ENCODE measurements around the gene DHX9. TPM values are rescaled to one million over a fixed set of nuclear protein-coding genes. Genes with fewer than 3 reads are reported as not detected.

Gene DHX9
- total and polyA plus RNA-seq, 9 of the 15 experiments (the other 6 are each of a cell fraction or from before 2014, with no cell fraction given): 100 to 409 (median 294) TPM

- TF ChIP-seq DIDO1 (tag; IDR thresholded peaks at IDR 0.05; ENCODE audit: low read depth) (no peak), ZNF318 (IDR thresholded peaks at IDR 0.05; ENCODE audit: borderline replicate concordance in 1 of 2, low read depth in 1 of 2) (0 out of 4 replicates have a peak, but pooled peaks of 1 of the 2 experiments have one; percentile 39), BCLAF1 (IDR thresholded peaks at IDR 0.05; ENCODE audit: borderline replicate concordance in 1 of 2, control insufficient read depth in 1 of 2, low read depth in 2 of 2, low read length in 1 of 2) (0 out of 4 replicates have a peak, but pooled peaks of 1 of the 2 experiments have one; percentile 58), DMBX1 (CRISPR knock-in tag; IDR thresholded peaks at IDR 0.05; ENCODE audit: borderline replicate concordance) (peak; percentile 87; the same call in 1 of the 2 replicates), MYC (IDR thresholded peaks at IDR 0.05; ENCODE audit: low read depth, low read length) (peak; percentile 39), MYC (CRISPR knock-in tag; IDR thresholded peaks at IDR 0.05; ENCODE audit: borderline replicate concordance, low read depth) (no peak), MTA2 (IDR thresholded peaks at IDR 0.05; ENCODE audit: low read depth) (peak; percentile 98), JUND (IDR thresholded peaks at IDR 0.05; ENCODE audit: borderline replicate concordance, low read depth, low read length) (peak; percentile 87), JUND (tag; IDR thresholded peaks at IDR 0.05; ENCODE audit: borderline replicate concordance, low read depth, low read length) (peak; percentile 82; the same call in 2 of the 3 replicates), MITF (IDR thresholded peaks at IDR 0.05) (peak; percentile 77), TRIM24 (IDR thresholded peaks at IDR 0.05) (peak; percentile 95), EHMT2 (IDR thresholded peaks at IDR 0.05) (peak; percentile 65; the same call in 1 of the 2 replicates)
Observed at GRCh38 chr1:182791281-182792179, 47.6 kb upstream of the DHX9 start (continued).

Measured in K562 (cell line).